ENCODE results near the gene ACTN1.

ACTN1 gene

DNA sequence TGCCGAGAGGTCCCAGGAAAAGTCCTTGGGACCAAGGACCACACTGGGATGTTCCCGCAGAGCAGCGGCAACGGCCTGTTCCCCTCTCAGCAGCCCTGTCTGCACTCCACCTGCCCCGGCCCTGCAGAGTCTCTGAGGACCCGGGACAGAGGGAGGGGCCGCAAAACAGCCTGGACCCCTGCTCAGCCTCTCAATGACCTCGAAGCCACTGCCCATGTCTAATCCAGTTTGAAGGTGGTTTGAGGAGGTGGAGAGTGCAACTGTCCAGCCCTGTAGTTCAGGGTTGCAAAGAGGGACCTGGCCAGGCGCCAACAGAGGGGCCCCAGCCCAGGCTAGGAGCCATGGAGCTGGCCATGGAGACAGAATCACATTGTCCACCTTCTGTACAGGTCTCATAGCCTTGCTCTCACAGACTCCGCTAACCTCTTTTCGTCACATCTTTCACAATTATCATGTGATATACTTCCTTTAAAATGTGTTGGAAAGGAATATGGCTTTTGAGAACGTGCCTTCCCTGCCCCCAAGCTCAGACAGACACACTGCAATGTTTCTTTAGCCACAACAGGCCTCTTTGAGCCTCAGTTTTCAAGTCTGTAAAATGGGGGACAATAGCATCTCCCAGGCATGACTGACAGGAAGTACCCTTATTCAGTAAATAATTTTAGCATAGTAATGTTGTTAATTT is 49.3 kb downstream of the ACTN1 start:
- H2AFZ ChIP-seq (ENCODE audit: low read depth, low read length), result no peak overlapping the region
- H2BK15ac ChIP-seq (ENCODE audit: low read depth, poor library complexity, severe bottlenecking), result no peak overlapping the region
- no peak overlapping the region for H3K18ac ChIP-seq (ENCODE audit: low read depth in 1 of 2, low read length in 2 of 2)
- no peak overlapping the region for H3K27ac ChIP-seq (ENCODE audit: low read length, poor library complexity, severe bottlenecking)
- no peak overlapping the region for H2BK120ac ChIP-seq (ENCODE audit: low read depth, low read length)
- no peak overlapping the region for H2AK5ac ChIP-seq (ENCODE audit: low read length, severe bottlenecking)
- no peak for DNase-seq
- no peak overlapping the region for H3K23ac ChIP-seq (ENCODE audit: low read length in 2 of 2)
- H2BK5ac ChIP-seq (ENCODE audit: low read depth, low read length, poor library complexity, severe bottlenecking), result no peak overlapping the region
- H4K91ac ChIP-seq (ENCODE audit: low read length), result no peak overlapping the region
- H2BK12ac ChIP-seq (ENCODE audit: low read length in 2 of 2), result no peak overlapping the region
- 91% methylated on average over 11 of the region's 12 CpGs for WGBS
- H3K9ac ChIP-seq (ENCODE audit: low read length), result no peak overlapping the region
- H3K36me3 ChIP-seq (ENCODE audit: control insufficient read depth in 1 of 2, insufficient read depth in 2 of 2, low read depth in 1 of 2, low read length in 2 of 2), result peaks cover 32% of the 10 kb centered on the region in 2 experiments
- H3K4ac ChIP-seq (ENCODE audit: low read depth in 1 of 2, low read length in 2 of 2), result no peak overlapping the region
- H3K4me2 ChIP-seq (ENCODE audit: low read length, poor library complexity, severe bottlenecking), result no peak overlapping the region
- no peaks in the 10 kb centered on the region for H3K79me1 ChIP-seq (replicated peaks; ENCODE audit: low read length, poor library complexity, severe bottlenecking)
- H3K4me3 ChIP-seq (ENCODE audit: insufficient read depth in 1 of 2, low read depth in 1 of 2, low read length in 2 of 2), result no peak overlapping the region
- no peak overlapping the region for H4K8ac ChIP-seq (ENCODE audit: low read length)
- peaks cover 6% of the 10 kb centered on the region for H3K9me3 ChIP-seq (ENCODE audit: control insufficient read depth, low read length)
- no peak overlapping the region for H3K14ac ChIP-seq (ENCODE audit: low read length in 2 of 2)
- H3K4me1 ChIP-seq (ENCODE audit: control insufficient read depth, insufficient read depth, low read depth, low read length), result peaks cover 23% of the 10 kb centered on the region
- H3K27me3 ChIP-seq (ENCODE audit: control insufficient read depth in 1 of 2, insufficient read depth in 1 of 2, low read length in 2 of 2), result no peaks in the 10 kb centered on the region

DNA sequence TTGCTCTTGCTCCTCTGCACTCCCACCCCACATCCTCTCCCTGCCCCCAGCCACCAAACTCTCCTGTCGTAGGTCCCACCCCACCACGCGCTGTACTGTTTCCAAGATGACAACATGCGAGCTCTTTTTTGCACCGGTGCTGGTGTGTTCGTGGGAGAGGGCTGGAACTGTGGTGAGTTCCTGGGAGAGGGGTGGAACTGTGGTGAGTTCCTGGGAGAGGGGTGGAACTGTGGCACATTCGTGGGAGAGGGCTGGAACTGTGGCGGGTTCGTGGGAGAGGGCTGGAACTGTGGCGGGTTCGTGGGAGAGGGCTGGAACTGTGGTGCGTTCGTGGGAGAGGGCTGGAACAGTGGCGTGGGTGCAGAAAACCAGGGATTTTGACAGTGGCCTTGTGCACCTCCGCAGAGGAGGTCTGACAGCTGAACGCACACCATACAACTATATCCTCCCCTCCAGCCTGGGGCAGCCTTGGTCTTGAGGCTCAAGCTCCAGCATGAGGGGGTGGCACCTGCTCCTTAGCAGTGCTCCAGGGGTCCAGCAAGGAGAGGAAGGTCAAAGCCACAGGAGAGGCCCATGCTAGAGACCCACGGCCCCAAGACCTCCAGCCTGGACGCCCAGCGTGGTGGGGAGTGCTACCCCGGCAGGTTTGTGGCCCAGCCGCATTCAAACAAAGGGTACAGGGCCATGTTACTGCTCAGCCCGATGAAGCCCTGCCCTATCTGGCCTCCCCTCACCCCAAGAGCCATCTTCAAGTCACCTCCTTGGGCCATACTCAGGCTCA is 50.1 kb downstream of the ACTN1 start:
- Histone ChIP-seq H4K91ac (ENCODE audit: low read length) (peak overlapping the region; percentile 62), H3K36me3 (ENCODE audit: control insufficient read depth in 1 of 2, insufficient read depth in 2 of 2, low read depth in 1 of 2, low read length in 2 of 2) (peaks cover 36 to 40% of the 10 kb centered on the region in 2 experiments), H2AK5ac (ENCODE audit: low read length, severe bottlenecking) (no peak overlapping the region), H2BK5ac (ENCODE audit: low read depth, low read length, poor library complexity, severe bottlenecking) (no peak overlapping the region), H3K23ac (ENCODE audit: low read length in 2 of 2) (no peak overlapping the region), H3K14ac (ENCODE audit: low read length in 2 of 2) (no peak overlapping the region), H2BK12ac (ENCODE audit: low read length in 2 of 2) (peak overlapping the region in 1 of 2 experiments; percentile 15), H3K4ac (ENCODE audit: low read depth in 1 of 2, low read length in 2 of 2) (peak overlapping the region in 1 of 2 experiments; percentile 9), H4K8ac (ENCODE audit: low read length) (peak overlapping the region; percentile 50), H3K9me3 (ENCODE audit: control insufficient read depth, low read length) (peaks cover 6% of the 10 kb centered on the region), H3K9ac (ENCODE audit: low read length) (no peak overlapping the region), H3K18ac (ENCODE audit: low read depth in 1 of 2, low read length in 2 of 2) (peak overlapping the region; percentile 3 to 42), H3K4me1 (ENCODE audit: control insufficient read depth, insufficient read depth, low read depth, low read length) (peaks cover 27% of the 10 kb centered on the region), H3K27ac (ENCODE audit: low read length, poor library complexity, severe bottlenecking) (no peak overlapping the region), H3K27me3 (ENCODE audit: control insufficient read depth in 1 of 2, insufficient read depth in 1 of 2, low read length in 2 of 2) (no peaks in the 10 kb centered on the region), H2AFZ (ENCODE audit: low read depth, low read length) (no peak overlapping the region), H3K79me1 (replicated peaks; ENCODE audit: low read length, poor library complexity, severe bottlenecking) (no peaks in the 10 kb centered on the region), H2BK120ac (ENCODE audit: low read depth, low read length) (no peak overlapping the region), H2BK15ac (ENCODE audit: low read depth, poor library complexity, severe bottlenecking) (peak overlapping the region; percentile 77), H3K4me2 (ENCODE audit: low read length, poor library complexity, severe bottlenecking) (no peak overlapping the region), H3K4me3 (ENCODE audit: insufficient read depth in 1 of 2, low read depth in 1 of 2, low read length in 2 of 2) (no peak overlapping the region)
- DNase-seq, result no peak
- WGBS, result 81% methylated on average over 19 of the region's 22 CpGs

DNA sequence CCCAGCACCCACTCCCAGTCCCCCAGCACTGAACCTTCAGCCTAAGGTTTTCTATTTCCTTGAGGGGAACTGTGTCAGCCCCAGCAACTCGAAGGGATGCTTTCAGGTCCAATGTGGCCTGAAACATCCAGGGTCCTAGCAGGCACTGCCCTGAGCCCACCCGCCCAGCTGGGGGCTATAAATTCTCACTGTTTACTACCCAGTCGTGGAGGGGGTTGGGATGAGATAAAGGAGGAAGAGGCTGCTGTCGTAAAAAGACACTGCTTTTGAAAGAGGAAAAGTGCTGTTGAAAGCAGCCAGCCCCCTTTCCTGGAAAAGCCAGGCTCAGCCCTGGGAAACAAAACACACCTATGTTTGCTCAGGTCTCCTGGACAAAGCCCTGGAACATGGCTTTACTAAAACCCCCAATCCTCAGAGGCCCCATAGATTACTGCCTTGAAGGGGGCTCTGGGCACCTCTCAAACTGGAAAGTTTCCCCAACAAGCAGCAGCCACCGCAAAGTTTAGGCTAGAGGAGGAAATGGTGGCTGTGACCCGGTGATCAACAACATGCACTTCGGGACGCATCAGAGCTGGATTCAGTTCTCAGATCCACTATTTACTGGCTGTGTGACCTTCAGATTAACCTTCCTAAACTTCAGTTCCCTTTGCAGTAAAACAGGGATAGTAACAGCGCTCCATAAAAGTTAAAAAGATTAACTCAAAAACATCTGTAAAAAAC is 51.0 kb downstream of the ACTN1 start:
- H3K4me1 ChIP-seq (ENCODE audit: control insufficient read depth, insufficient read depth, low read depth, low read length), result peaks cover 26% of the 10 kb centered on the region
- H3K14ac ChIP-seq (ENCODE audit: low read length in 2 of 2), result no peak overlapping the region
- H2BK5ac ChIP-seq (ENCODE audit: low read depth, low read length, poor library complexity, severe bottlenecking), result no peak overlapping the region
- no peak overlapping the region for H3K23ac ChIP-seq (ENCODE audit: low read length in 2 of 2)
- peak; percentile 49 for DNase-seq
- no peak overlapping the region for H3K4ac ChIP-seq (ENCODE audit: low read depth in 1 of 2, low read length in 2 of 2)
- H3K9ac ChIP-seq (ENCODE audit: low read length), result no peak overlapping the region
- no peaks in the 10 kb centered on the region for H3K79me1 ChIP-seq (replicated peaks; ENCODE audit: low read length, poor library complexity, severe bottlenecking)
- no peak overlapping the region for H3K4me3 ChIP-seq (ENCODE audit: insufficient read depth in 1 of 2, low read depth in 1 of 2, low read length in 2 of 2)
- no peaks in the 10 kb centered on the region for H3K27me3 ChIP-seq (ENCODE audit: control insufficient read depth in 1 of 2, insufficient read depth in 1 of 2, low read length in 2 of 2)
- peaks cover 44 to 45% of the 10 kb centered on the region in 2 experiments for H3K36me3 ChIP-seq (ENCODE audit: control insufficient read depth in 1 of 2, insufficient read depth in 2 of 2, low read depth in 1 of 2, low read length in 2 of 2)
- H3K18ac ChIP-seq (ENCODE audit: low read depth in 1 of 2, low read length in 2 of 2), result peak overlapping the region; percentile 29 to 42
- no peak overlapping the region for H2AFZ ChIP-seq (ENCODE audit: low read depth, low read length)
- no peak overlapping the region for H3K4me2 ChIP-seq (ENCODE audit: low read length, poor library complexity, severe bottlenecking)
- no peak overlapping the region for H4K91ac ChIP-seq (ENCODE audit: low read length)
- H2AK5ac ChIP-seq (ENCODE audit: low read length, severe bottlenecking), result no peak overlapping the region
- 26% methylated on average over 8 of the region's 9 CpGs for WGBS
- peak overlapping the region; percentile 39 for H2BK15ac ChIP-seq (ENCODE audit: low read depth, poor library complexity, severe bottlenecking)
- H2BK120ac ChIP-seq (ENCODE audit: low read depth, low read length), result no peak overlapping the region
- no peak overlapping the region for H4K8ac ChIP-seq (ENCODE audit: low read length)
- peaks cover 6% of the 10 kb centered on the region for H3K9me3 ChIP-seq (ENCODE audit: control insufficient read depth, low read length)
- no peak overlapping the region for H2BK12ac ChIP-seq (ENCODE audit: low read length in 2 of 2)
- H3K27ac ChIP-seq (ENCODE audit: low read length, poor library complexity, severe bottlenecking), result peak overlapping the region; percentile 18

DNA sequence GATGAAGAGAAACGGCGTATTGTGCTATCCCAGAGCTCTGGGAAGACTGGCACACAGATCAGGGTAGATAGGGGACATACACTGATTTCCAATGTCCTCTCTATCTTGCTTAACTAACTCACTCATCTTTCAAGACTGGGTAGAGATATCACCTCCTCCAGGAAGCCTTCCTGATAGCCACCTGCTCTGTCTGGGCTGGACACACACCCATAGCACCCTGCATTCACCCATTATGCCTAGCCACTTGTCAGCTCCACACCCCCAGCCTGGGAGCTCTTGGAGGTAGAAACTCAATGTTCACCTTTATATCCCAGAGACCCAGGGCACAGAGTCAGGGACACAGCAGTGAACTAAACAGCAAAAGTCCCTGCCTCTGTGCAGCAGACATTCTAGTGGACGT is 52.0 kb downstream of the ACTN1 start:
- H3K18ac ChIP-seq (ENCODE audit: low read depth in 1 of 2, low read length in 2 of 2), result peak overlapping the region; percentile 35 to 48
- peaks cover 32% of the 10 kb centered on the region for H3K4me1 ChIP-seq (ENCODE audit: control insufficient read depth, insufficient read depth, low read depth, low read length)
- no peak overlapping the region for H3K4ac ChIP-seq (ENCODE audit: low read depth in 1 of 2, low read length in 2 of 2)
- H2BK15ac ChIP-seq (ENCODE audit: low read depth, poor library complexity, severe bottlenecking), result no peak overlapping the region
- H4K8ac ChIP-seq (ENCODE audit: low read length), result no peak overlapping the region
- H2BK5ac ChIP-seq (ENCODE audit: low read depth, low read length, poor library complexity, severe bottlenecking), result no peak overlapping the region
- H3K27ac ChIP-seq (ENCODE audit: low read length, poor library complexity, severe bottlenecking), result no peak overlapping the region
- no peak overlapping the region for H2BK120ac ChIP-seq (ENCODE audit: low read depth, low read length)
- H3K4me2 ChIP-seq (ENCODE audit: low read length, poor library complexity, severe bottlenecking), result no peak overlapping the region
- no peaks in the 10 kb centered on the region for H3K79me1 ChIP-seq (replicated peaks; ENCODE audit: low read length, poor library complexity, severe bottlenecking)
- peaks cover 6% of the 10 kb centered on the region for H3K9me3 ChIP-seq (ENCODE audit: control insufficient read depth, low read length)
- H2AFZ ChIP-seq (ENCODE audit: low read depth, low read length), result no peak overlapping the region
- H2BK12ac ChIP-seq (ENCODE audit: low read length in 2 of 2), result peak overlapping the region in 1 of 2 experiments; percentile 56
- H2AK5ac ChIP-seq (ENCODE audit: low read length, severe bottlenecking), result no peak overlapping the region
- DNase-seq, result no peak
- no peak overlapping the region for H3K9ac ChIP-seq (ENCODE audit: low read length)
- peaks cover 52 to 55% of the 10 kb centered on the region in 2 experiments for H3K36me3 ChIP-seq (ENCODE audit: control insufficient read depth in 1 of 2, insufficient read depth in 2 of 2, low read depth in 1 of 2, low read length in 2 of 2)
- peak overlapping the region in 1 of 2 experiments; percentile 35 for H3K14ac ChIP-seq (ENCODE audit: low read length in 2 of 2)
- no peaks in the 10 kb centered on the region for H3K27me3 ChIP-seq (ENCODE audit: control insufficient read depth in 1 of 2, insufficient read depth in 1 of 2, low read length in 2 of 2)
- no peak overlapping the region for H3K4me3 ChIP-seq (ENCODE audit: insufficient read depth in 1 of 2, low read depth in 1 of 2, low read length in 2 of 2)
- 98% methylated on average over 3 of the region's 3 CpGs for WGBS
- H4K91ac ChIP-seq (ENCODE audit: low read length), result peak overlapping the region; percentile 71
- no peak overlapping the region for H3K23ac ChIP-seq (ENCODE audit: low read length in 2 of 2)
